ENCODE measurements around the gene WRAP73. TPM values are rescaled to one million over a fixed set of nuclear protein-coding genes. Genes with fewer than 3 reads are reported as not detected.

The WRAP73 gene
- total and polyA plus RNA-seq, 2 experiments from 2014 or later, result 16.9 to 20.2 TPM

DNA sequence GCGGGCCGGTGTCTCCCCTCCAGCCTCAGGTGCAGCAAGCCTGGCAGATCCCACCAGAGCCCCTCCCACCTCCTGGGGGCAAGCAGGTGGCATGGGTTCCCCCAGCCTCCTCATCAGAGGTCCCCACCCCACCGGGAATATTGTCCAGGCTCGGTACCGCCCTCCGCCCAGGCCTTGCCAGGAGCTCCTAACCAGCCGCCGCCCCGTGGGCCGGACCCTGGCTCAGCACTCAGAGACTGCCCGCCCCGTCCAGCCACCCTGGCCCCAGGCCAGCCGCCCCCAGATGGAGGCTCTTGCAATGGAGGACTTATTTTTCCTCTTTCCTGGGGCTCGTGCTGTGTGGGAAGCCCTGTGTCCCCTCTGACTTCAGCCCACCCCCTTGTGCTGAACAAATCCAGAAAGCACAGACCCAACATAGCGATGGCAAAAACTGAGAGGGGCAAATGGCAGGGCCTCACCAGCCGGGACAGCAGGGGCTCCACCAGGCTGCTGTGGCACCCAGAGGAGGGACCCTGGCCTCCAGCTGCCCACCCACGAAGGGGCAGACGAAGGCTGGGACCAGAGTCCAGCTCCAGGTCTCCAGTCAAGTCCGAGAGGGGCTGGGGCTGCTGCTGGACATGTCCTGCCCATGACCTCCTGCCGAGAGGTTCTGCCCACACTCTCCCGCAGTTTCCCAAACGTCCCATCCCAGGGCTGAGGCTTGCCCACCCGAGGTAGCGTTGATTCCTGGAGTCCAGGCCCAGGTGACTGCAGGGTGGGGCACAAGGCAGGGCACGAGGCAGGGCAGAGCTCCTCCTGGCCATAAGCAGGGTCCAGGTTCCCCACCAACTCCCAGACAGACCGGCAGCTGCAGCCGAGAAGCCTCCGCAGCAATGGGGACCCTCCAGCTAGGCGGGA is 46.1 kb downstream of the WRAP73 start:
- Histone ChIP-seq H3K36me3 (ENCODE audit: low read depth) (no peaks in the 10 kb centered on the region), H4K20me1 (ENCODE audit: insufficient read depth) (no peaks in the 10 kb centered on the region), H3K9me3 (ENCODE audit: low read depth) (no peaks in the 10 kb centered on the region), H3K4me3 (no peak overlapping the region), H3K4me1 (ENCODE audit: insufficient read depth) (no peaks in the 10 kb centered on the region), H3K27me3 (replicated peaks; ENCODE audit: insufficient read depth) (no peaks in the 10 kb centered on the region), H3K9ac (no peak overlapping the region), H3K4me2 (ENCODE audit: unreplicated experiment) (no peak overlapping the region), H3K79me2 (ENCODE audit: insufficient read depth) (no peaks in the 10 kb centered on the region), H3F3A (ENCODE audit: insufficient read depth) (no peaks in the 10 kb centered on the region), H3K9me2 (ENCODE audit: insufficient read depth) (no peaks in the 10 kb centered on the region), H2AFZ (no peak overlapping the region), H3K27ac (no peak overlapping the region)
- 63 to 82% methylated on average over 24 to 29 of the region's 29 CpGs for WGBS, 2 experiments (ENCODE audit: low coverage in 1 of 2, low lambda C conversion rate in 2 of 2, missing lambda C conversion rate in 2 of 2)
- TF ChIP-seq EZH2 (IDR thresholded peaks at IDR 0.05; ENCODE audit: insufficient read depth, poor library complexity, severe bottlenecking) (no peak), EZH2phosphoT487 (IDR thresholded peaks at IDR 0.05; ENCODE audit: insufficient read depth, low read depth) (no peak)
- in situ Hi-C loops (cut with MboI), result no loop called here
- no peak for DNase-seq

DNA sequence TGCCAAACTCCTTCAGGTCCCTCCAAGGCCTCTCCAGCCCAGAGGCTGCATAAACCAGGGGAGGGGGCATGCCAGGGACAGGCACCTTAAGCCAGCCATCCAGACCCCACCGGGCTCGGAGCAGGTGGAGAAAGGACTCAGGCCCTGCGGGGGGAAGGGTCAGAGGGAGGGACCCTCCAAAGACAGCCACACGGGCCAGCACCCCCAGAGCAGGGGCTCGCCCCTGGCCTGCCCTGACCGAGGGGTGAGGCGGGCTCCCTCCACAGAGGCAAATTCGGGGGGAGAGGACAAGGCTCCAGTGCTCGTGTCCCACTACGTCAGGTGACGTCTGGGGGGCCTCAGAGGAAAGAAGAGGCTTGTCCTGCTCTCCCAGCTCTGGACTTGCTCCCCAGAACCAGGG is 46.7 kb downstream of the WRAP73 start:
- H3K4me3 ChIP-seq, result no peak overlapping the region

DNA sequence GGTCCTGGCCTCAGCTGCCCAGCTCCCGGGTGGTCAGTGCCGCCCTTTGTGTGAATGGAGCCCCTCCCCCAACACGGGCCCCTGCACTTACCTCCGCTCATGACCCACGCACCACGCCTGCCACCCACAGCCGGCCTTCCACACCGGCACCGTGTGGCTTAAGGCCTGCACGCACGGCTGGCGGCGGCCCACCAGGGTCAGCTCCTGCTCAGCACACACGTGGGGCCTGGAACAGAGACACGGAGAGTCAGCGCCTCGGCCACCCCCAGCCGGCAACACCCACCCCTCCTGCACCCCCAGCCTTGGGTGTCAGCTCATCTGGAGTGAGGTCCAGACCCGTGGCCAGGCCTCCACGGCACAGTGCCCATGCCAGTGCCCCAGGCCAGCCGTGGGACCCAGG is 47.5 kb downstream of the WRAP73 start:
- DNase-seq, result no peak
- TF ChIP-seq EZH2phosphoT487 (IDR thresholded peaks at IDR 0.05; ENCODE audit: insufficient read depth, low read depth), result no peak
- no peak for TF ChIP-seq EZH2 (IDR thresholded peaks at IDR 0.05; ENCODE audit: insufficient read depth, poor library complexity, severe bottlenecking)
- Histone ChIP-seq H3K27ac (no peak overlapping the region), H3K9me3 (ENCODE audit: low read depth) (no peaks in the 10 kb centered on the region), H3K4me2 (ENCODE audit: unreplicated experiment) (no peak overlapping the region), H3K9ac (no peak overlapping the region), H3K79me2 (ENCODE audit: insufficient read depth) (no peaks in the 10 kb centered on the region), H3K27me3 (replicated peaks; ENCODE audit: insufficient read depth) (no peaks in the 10 kb centered on the region), H4K20me1 (ENCODE audit: insufficient read depth) (no peaks in the 10 kb centered on the region), H3K4me3 (no peak overlapping the region), H3K9me2 (ENCODE audit: insufficient read depth) (no peaks in the 10 kb centered on the region), H3K36me3 (ENCODE audit: low read depth) (no peaks in the 10 kb centered on the region), H2AFZ (no peak overlapping the region), H3K4me1 (ENCODE audit: insufficient read depth) (no peaks in the 10 kb centered on the region), H3F3A (ENCODE audit: insufficient read depth) (no peaks in the 10 kb centered on the region)
- in situ Hi-C loops (cut with MboI), result no loop called here
- 78 to 84% methylated on average over 19 to 21 of the region's 21 CpGs for WGBS, 2 experiments (ENCODE audit: low coverage in 1 of 2, low lambda C conversion rate in 2 of 2, missing lambda C conversion rate in 2 of 2)

More for the DNA sequence above, 46.7 kb downstream of the WRAP73 start:
- Histone ChIP-seq H3K27me3 (replicated peaks; ENCODE audit: insufficient read depth) (no peaks in the 10 kb centered on the region), H3K9ac (no peak overlapping the region), H3K9me3 (ENCODE audit: low read depth) (no peaks in the 10 kb centered on the region), H3K9me2 (ENCODE audit: insufficient read depth) (no peaks in the 10 kb centered on the region), H4K20me1 (ENCODE audit: insufficient read depth) (no peaks in the 10 kb centered on the region), H3K79me2 (ENCODE audit: insufficient read depth) (no peaks in the 10 kb centered on the region), H3K4me2 (ENCODE audit: unreplicated experiment) (no peak overlapping the region), H3F3A (ENCODE audit: insufficient read depth) (no peaks in the 10 kb centered on the region), H3K36me3 (ENCODE audit: low read depth) (no peaks in the 10 kb centered on the region), H3K4me1 (ENCODE audit: insufficient read depth) (no peaks in the 10 kb centered on the region), H3K27ac (no peak overlapping the region), H2AFZ (no peak overlapping the region)
- WGBS, 2 experiments (ENCODE audit: low coverage in 1 of 2, low lambda C conversion rate in 2 of 2, missing lambda C conversion rate in 2 of 2), result 66 to 80% methylated on average over 10 to 11 of the region's 11 CpGs
- DNase-seq, result no peak
- in situ Hi-C loops (cut with MboI), result no loop called here
- no peak for TF ChIP-seq EZH2 (IDR thresholded peaks at IDR 0.05; ENCODE audit: insufficient read depth, poor library complexity, severe bottlenecking)
- no peak for TF ChIP-seq EZH2phosphoT487 (IDR thresholded peaks at IDR 0.05; ENCODE audit: insufficient read depth, low read depth)

DNA sequence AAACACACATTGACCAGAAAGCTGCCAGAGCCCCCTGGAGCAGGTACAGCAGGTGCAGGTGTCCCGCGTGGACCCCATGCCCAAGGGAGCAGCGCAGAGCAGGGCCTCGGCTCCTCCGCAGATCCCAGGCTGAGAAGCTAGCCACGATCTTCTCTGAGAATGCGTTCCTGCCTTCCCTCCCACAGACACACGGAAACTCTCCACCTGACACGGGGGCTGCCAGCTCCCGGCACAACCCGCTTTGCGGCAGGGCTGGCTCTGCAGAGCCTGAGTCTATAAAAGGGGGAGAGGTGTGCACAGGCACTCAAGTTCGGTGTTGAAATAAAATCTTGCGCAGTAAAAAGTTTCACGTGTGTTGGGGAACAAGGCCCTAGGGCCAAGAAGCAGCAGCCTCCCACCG is 48.2 kb downstream of the WRAP73 start:
- H3K4me3 ChIP-seq, result no peak overlapping the region
- no peaks in the 10 kb centered on the region for H3K27me3 ChIP-seq (replicated peaks; ENCODE audit: insufficient read depth)
- no peaks in the 10 kb centered on the region for H3F3A ChIP-seq (ENCODE audit: insufficient read depth)
- H3K9ac ChIP-seq, result no peak overlapping the region
- in situ Hi-C loops (cut with MboI), result no loop called here
- H3K9me2 ChIP-seq (ENCODE audit: insufficient read depth), result no peaks in the 10 kb centered on the region
- H3K9me3 ChIP-seq (ENCODE audit: low read depth), result no peaks in the 10 kb centered on the region
- no peak overlapping the region for H3K27ac ChIP-seq
- no peak for DNase-seq
- 69 to 76% methylated on average over 16 of the region's 16 CpGs for WGBS, 2 experiments (ENCODE audit: low coverage in 1 of 2, low lambda C conversion rate in 2 of 2, missing lambda C conversion rate in 2 of 2)
- no peaks in the 10 kb centered on the region for H3K4me1 ChIP-seq (ENCODE audit: insufficient read depth)
- H3K4me2 ChIP-seq (ENCODE audit: unreplicated experiment), result no peak overlapping the region
- no peak for TF ChIP-seq EZH2 (IDR thresholded peaks at IDR 0.05; ENCODE audit: insufficient read depth, poor library complexity, severe bottlenecking)
- no peak for TF ChIP-seq EZH2phosphoT487 (IDR thresholded peaks at IDR 0.05; ENCODE audit: insufficient read depth, low read depth)
- no peaks in the 10 kb centered on the region for H4K20me1 ChIP-seq (ENCODE audit: insufficient read depth)
- H3K79me2 ChIP-seq (ENCODE audit: insufficient read depth), result no peaks in the 10 kb centered on the region
- no peaks in the 10 kb centered on the region for H3K36me3 ChIP-seq (ENCODE audit: low read depth)
- H2AFZ ChIP-seq, result no peak overlapping the region

All from GM23248 (cell line).